Kidney (tissue), 14 donors: Measurements from ENCODE around the gene ZER1. TPM values are rescaled to one million over a fixed set of nuclear protein-coding genes. Genes with fewer than 3 reads are reported as not detected.
A peak's percentile ranks its signal among the peaks of the same experiment; 100 is the strongest.

Experiments
- DNase-seq, 5 donors: peaks; one replicate each; pipeline ENCODE4 v3.0.0-alpha.2; 2013 to 2020
- FAIRE-seq: peaks from 2 replicates; lab custom pipeline; 2012; peaks lifted over from hg19 to GRCh38; lab: Jason Lieb, UNC
- H3K27ac ChIP-seq, 2 donors: one replicate each; pipeline ENCODE4 v1.7.0; 2013; ENCODE audit warnings: low read depth in 2 of 2, low read length in 2 of 2, inconsistent platforms in 1 of 2
- H3K27me3 ChIP-seq: one replicate; pipeline ENCODE4 v1.7.1; 2013; ENCODE audit warnings: low read length, inconsistent platforms; ENCODE audit not compliant: control insufficient read depth, insufficient read depth
- H3K36me3 ChIP-seq, 3 donors: one replicate each; pipeline versions ENCODE4 v1.7.0 to v1.7.1; 2013; ENCODE audit warnings: low read length in 3 of 3, control low read depth in 1 of 3, inconsistent platforms in 1 of 3; ENCODE audit not compliant: insufficient read depth in 3 of 3, control insufficient read depth in 2 of 3
- H3K4me1 ChIP-seq, 3 donors: one replicate each; pipeline versions ENCODE4 v1.7.0 to v1.7.1; 2013; ENCODE audit warnings: low read length in 3 of 3, inconsistent platforms in 1 of 3, low read depth in 1 of 3; ENCODE audit not compliant: control insufficient read depth in 2 of 3, insufficient read depth in 2 of 3
- H3K4me3 ChIP-seq, 3 donors: one replicate each; pipeline versions ENCODE4 v1.7.0 to v1.8.1; 2013; ENCODE audit warnings: low read length in 3 of 3, control low read depth in 1 of 3, inconsistent platforms in 1 of 3
- H3K9ac ChIP-seq, 3 donors: one replicate each; pipeline versions ENCODE4 v1.7.0 to v1.7.1; 2013; ENCODE audit warnings: low read length in 3 of 3, control low read depth in 1 of 3, inconsistent platforms in 1 of 3
- H3K9me3 ChIP-seq, 3 donors: one replicate each; pipeline versions ENCODE4 v1.7.0 to v1.7.1; 2013; ENCODE audit warnings: low read length in 3 of 3, control low read depth in 1 of 3, inconsistent platforms in 1 of 3; ENCODE audit not compliant: control insufficient read depth in 2 of 3, insufficient read depth in 1 of 3
- intact Hi-C: fragments of 100-400 bp; cut with DNase I; formaldehyde crosslinking; loops from one replicate; pipeline ENCODE4 v1.11.1; 2022
- polyA plus RNA-seq: library from polyadenylated mRNA; stranded (reverse); fragments of 350-450 nt; fragmentation: Illumina TruSeq; extraction: RNeasy Lipid Tissue Mini Kit (QIAGEN cat#74804); gene quantifications from one replicate; pipeline ENCODE4 v1.2.3, GENCODE V29; 2014; ENCODE audit warnings: low read depth, low replicate concordance; ENCODE audit not compliant: insufficient read depth
- total RNA-seq: library from RNA; stranded (reverse); fragmentation: NEBNext Ultra II Directional; extraction: Animal tissue kit (Norgen Biotek cat#: 25700); gene quantifications from one replicate; pipeline ENCODE4 v1.2.1, GENCODE V29; 2021
- TF ChIP-seq, protein P1 (sequence below): IDR thresholded peaks from 3 replicates; pipeline ENCODE4 v1.5.1; 2012; ENCODE audit warnings: mild to moderate bottlenecking, moderate library complexity, borderline replicate concordance; ENCODE audit not compliant: insufficient read depth; ENCODE audit errors: extremely low read depth
- donor health status: control.
- donor health status: control.
- donor health status: control.
- donor health status: control.
- donor health status: control.
- donor health status: DM: yes; HTN: yes; CAD: no.
- donor health status: Normal renal cell carcinoma (clear cell type).

Gene ZER1
- total and polyA plus RNA-seq, 2 donors from 2014 or later, result 31.1 to 43.2 TPM

DNA sequence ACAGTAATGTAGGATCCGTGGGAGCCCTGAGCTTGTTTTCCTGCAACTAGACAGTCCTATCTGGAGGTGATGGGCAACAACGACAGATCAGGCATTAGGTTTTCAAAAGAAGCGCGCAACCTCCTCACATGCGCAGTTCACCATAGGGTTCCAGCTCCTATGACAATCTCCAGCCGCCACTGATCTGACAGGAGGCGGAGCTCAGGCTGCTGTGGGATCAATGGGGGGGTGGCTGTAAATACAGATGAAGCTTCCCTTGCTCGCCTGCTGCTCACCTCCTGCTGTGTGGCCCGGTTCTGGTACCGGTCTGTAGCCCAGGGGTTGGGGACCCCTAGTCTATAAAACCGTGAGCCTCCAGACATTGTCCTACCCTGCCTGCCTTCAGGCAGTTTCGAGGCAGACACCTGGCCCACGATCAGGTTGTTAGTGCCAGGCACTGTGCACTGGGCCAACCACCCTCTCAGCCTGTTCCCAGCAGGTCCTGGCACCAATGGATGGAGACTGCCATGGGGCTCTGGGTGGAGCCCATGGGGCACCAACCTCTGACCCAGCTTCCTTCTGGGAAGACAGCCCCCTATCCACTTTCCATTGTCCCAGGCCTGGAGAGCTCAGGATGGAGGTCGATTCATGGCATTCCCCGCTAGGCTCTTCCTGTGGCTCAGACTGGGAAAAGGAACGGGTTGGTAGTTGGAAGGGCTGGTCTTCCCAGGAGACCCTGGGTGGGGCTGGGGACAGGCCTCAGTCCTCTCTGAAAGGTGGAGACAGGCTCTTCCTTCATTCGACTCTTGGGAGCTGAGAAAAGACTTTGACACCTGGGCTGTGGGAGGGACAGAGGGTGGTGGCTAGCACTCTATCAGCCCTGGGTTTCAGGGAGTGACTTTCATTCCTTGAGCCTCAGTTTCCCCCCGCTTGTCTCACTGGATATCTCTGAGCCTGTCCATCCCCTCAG lies 48.3 kb upstream of the ZER1 start:
- peaks cover 0 to 15% (median 2%) of the 10 kb centered on the region in 3 donors for H3K36me3 ChIP-seq
- no peaks in the 10 kb centered on the region for H3K27me3 ChIP-seq
- peak in 3 of 5 donors; percentile 40 to 76 (median 66) for DNase-seq
- H3K4me1 ChIP-seq, result peaks cover 0 to 12% (median 4%) of the 10 kb centered on the region in 3 donors
- H3K27ac ChIP-seq, result no peak overlapping the region
- H3K9me3 ChIP-seq, result no peaks in the 10 kb centered on the region
- H3K4me3 ChIP-seq, result peak overlapping the region in 2 of 3 donors; percentile 39 to 69
- FAIRE-seq, result no peak
- no peak overlapping the region for H3K9ac ChIP-seq
- TF ChIP-seq, protein P1, sequence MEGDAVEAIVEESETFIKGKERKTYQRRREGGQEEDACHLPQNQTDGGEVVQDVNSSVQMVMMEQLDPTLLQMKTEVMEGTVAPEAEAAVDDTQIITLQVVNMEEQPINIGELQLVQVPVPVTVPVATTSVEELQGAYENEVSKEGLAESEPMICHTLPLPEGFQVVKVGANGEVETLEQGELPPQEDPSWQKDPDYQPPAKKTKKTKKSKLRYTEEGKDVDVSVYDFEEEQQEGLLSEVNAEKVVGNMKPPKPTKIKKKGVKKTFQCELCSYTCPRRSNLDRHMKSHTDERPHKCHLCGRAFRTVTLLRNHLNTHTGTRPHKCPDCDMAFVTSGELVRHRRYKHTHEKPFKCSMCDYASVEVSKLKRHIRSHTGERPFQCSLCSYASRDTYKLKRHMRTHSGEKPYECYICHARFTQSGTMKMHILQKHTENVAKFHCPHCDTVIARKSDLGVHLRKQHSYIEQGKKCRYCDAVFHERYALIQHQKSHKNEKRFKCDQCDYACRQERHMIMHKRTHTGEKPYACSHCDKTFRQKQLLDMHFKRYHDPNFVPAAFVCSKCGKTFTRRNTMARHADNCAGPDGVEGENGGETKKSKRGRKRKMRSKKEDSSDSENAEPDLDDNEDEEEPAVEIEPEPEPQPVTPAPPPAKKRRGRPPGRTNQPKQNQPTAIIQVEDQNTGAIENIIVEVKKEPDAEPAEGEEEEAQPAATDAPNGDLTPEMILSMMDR, result no peak
- intact Hi-C loops, result no loop called here

DNA sequence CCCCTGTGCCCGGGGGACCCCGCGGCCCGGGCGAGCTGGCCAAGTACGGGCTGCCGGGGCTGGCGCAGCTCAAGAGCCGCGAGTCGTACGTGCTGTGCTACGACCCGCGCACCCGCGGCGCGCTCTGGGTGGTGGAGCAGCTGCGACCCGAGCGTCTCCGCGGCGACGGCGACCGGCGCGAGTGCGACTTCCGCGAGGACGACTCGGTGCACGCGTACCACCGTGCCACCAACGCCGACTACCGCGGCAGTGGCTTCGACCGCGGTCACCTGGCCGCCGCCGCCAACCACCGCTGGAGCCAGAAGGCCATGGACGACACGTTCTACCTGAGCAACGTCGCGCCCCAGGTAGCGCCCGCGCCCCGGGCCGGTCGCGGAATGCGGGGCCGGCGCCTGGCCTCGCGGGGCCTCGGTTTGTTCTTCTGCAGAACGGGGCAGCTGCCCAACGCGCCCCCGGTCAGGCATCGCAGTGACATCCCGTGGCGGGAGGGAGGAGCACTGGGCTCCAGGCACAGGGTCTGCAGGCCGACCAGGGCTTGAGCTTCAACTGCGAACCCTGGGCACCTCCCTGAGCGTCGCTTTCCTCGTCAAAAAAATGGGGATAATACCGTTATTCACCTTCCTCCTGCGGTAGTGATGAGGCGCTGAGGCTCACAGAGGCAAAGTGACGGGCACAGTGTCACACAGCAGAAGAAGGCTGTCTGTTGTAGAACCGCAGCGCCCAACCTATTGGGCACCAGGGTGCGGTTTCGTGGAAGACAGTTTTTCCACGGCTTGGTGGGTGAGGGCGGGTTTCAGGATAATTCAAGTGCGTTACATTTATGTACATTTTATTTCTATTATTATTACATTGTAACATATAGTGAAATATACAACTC lies 47.4 kb upstream of the ZER1 start:
- Histone ChIP-seq H3K36me3 (peaks cover 0 to 11% (median 0%) of the 10 kb centered on the region in 3 donors), H3K27ac (peak overlapping the region in 1 of 2 donors; percentile 32), H3K4me1 (peaks cover 0 to 12% (median 4%) of the 10 kb centered on the region in 3 donors), H3K9me3 (no peaks in the 10 kb centered on the region), H3K4me3 (peak overlapping the region; percentile 36 to 69 (median 39)), H3K9ac (peak overlapping the region in 1 of 3 donors; percentile 51), H3K27me3 (no peaks in the 10 kb centered on the region)
- DNase-seq, result peak; percentile 35 to 84 (median 53)
- no peak for FAIRE-seq
- intact Hi-C loops, result no loop called here
- TF ChIP-seq, protein P1, result no peak

- H3K36me3 ChIP-seq, result peaks cover 0 to 11% (median 0%) of the 10 kb centered on the region in 3 donors
- FAIRE-seq, result no peak
- no peaks in the 10 kb centered on the region for H3K27me3 ChIP-seq
- DNase-seq, result peak; percentile 98 to 99 (median 98)
- H3K27ac ChIP-seq, result peak within 1 kb of the TSS; percentile 84 to 86
- peak within 1 kb of the TSS; percentile 60 to 69 (median 67) for H3K4me3 ChIP-seq
- H3K4me1 ChIP-seq, result peaks cover 0 to 12% (median 4%) of the 10 kb centered on the region in 3 donors
- peak within 1 kb of the TSS; percentile 24 to 51 (median 51) for H3K9ac ChIP-seq
- TF ChIP-seq, protein P1, result peak; percentile 94
- no peaks in the 10 kb centered on the region for H3K9me3 ChIP-seq
- intact Hi-C loops, result no loop called here
These were observed 46.5 kb upstream of the ZER1 start, which contains the start of gene ENDOG for GRCh38 chr9:128818099-128818838. ENDOG (plus strand) TSS chr9:128818500; CDS start chr9:128818685, 185 bp downstream.
